Astrocyte of the hippocampus (primary cell): ENCODE results near the gene ID4.
"Not testable (repeated sequence)": the region's sequence is repeated elsewhere in the genome, so short reads cannot be mapped to it uniquely, and the experiment has no call there.

Experiments
- DNase-seq: peaks from one replicate; pipeline ENCODE4 v3.0.0; 2011; ENCODE audit warnings: low read depth, low spot score

Gene ID4

GRCh38 chr6:19833947-19834346 is 3.2 kb upstream of the ID4 start:
- no peak for DNase-seq

- peak; percentile 43 for DNase-seq
Measured at GRCh38 chr6:19834858-19835257, 2.3 kb upstream of the ID4 start.

GRCh38 chr6:19835605-19836004 is 1.6 kb upstream of the ID4 start:
- DNase-seq, result peak; percentile 12

- DNase-seq, result peak; percentile 78
Measured at GRCh38 chr6:19837511-19838441, 606 bp downstream of the ID4 start.

GRCh38 chr6:19838442-19839236 is 1.5 kb downstream of the ID4 start:
- DNase-seq, result peak; percentile 70

- DNase-seq, result no peak
Measured at GRCh38 chr6:19839237-19839546, 2.0 kb downstream of the ID4 start.

GRCh38 chr6:19839788-19840187 is 2.6 kb downstream of the ID4 start:
- DNase-seq, result peak; percentile 23

GRCh38 chr6:19841181-19841580 is 4.0 kb downstream of the ID4 start:
- DNase-seq, result peak; percentile 37

GRCh38 chr6:19842030-19842615 is 5.0 kb downstream of the ID4 start:
- DNase-seq, result no peak

GRCh38 chr6:19844689-19845088 is 7.5 kb downstream of the ID4 start:
- peak; percentile 22 for DNase-seq

- DNase-seq, result peak; percentile 61
Measured at GRCh38 chr6:19845266-19846041, 8.3 kb downstream of the ID4 start.

GRCh38 chr6:19848465-19849029 is 11.4 kb downstream of the ID4 start:
- peak; percentile 14 for DNase-seq

- DNase-seq, result no peak
Measured at GRCh38 chr6:19849196-19849595, 12.0 kb downstream of the ID4 start.

- no peak for DNase-seq
Measured at GRCh38 chr6:19849755-19850154, 12.6 kb downstream of the ID4 start.

GRCh38 chr6:19851241-19852089 is 14.3 kb downstream of the ID4 start:
- DNase-seq, result peak; percentile 86

GRCh38 chr6:19852090-19852457 is 14.9 kb downstream of the ID4 start:
- DNase-seq, result no peak

- no peak for DNase-seq
Measured at GRCh38 chr6:19852927-19853326, 15.8 kb downstream of the ID4 start.

- DNase-seq, result not testable (repeated sequence)
Measured at GRCh38 chr6:19854421-19855015, 17.3 kb downstream of the ID4 start.

- no peak for DNase-seq
Measured at GRCh38 chr6:19855536-19855935, 18.4 kb downstream of the ID4 start.

- no peak for DNase-seq
Measured at GRCh38 chr6:19857139-19857538, 20.0 kb downstream of the ID4 start.
